GM18498 (cell line): ENCODE measurements around the gene PPP6R3.
A peak's percentile ranks its signal among the peaks of the same experiment; 100 is the strongest.

Experiments
- ATAC-seq: cut with Tn5 transposase; IDR thresholded peaks from one replicate; pipeline ENCODE4 v1.9.1; 2021; ENCODE audit warnings: mild to moderate bottlenecking, moderate library complexity; ENCODE audit not compliant: unreplicated experiment

Gene PPP6R3

GRCh38 chr11:68549789-68550484 is 89.4 kb downstream of the PPP6R3 start:
- no peak for ATAC-seq

DNA sequence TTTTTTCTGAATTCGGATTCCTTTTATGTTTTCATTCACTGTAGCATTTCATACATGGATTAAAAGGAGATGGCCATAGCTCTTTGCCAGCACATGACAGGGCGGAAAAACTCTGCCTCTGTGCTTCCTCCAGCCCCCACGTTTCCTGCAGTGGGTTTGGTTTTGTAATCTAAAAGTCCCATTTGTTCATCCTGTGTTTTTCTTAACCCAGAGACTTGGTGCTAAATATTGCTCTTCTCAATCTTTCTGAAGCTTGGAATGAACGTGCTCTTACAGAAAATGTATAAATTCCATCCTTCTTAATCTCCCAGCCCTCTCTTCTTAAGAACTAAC is 89.9 kb downstream of the PPP6R3 start:
- no peak for ATAC-seq

GRCh38 chr11:68551223-68551622 is 90.7 kb downstream of the PPP6R3 start:
- ATAC-seq = no peak

- ATAC-seq = no peak
Observed at GRCh38 chr11:68551777-68552176, 91.2 kb downstream of the PPP6R3 start.

- ATAC-seq = no peak
Observed at GRCh38 chr11:68552542-68552941, 92.0 kb downstream of the PPP6R3 start.

DNA sequence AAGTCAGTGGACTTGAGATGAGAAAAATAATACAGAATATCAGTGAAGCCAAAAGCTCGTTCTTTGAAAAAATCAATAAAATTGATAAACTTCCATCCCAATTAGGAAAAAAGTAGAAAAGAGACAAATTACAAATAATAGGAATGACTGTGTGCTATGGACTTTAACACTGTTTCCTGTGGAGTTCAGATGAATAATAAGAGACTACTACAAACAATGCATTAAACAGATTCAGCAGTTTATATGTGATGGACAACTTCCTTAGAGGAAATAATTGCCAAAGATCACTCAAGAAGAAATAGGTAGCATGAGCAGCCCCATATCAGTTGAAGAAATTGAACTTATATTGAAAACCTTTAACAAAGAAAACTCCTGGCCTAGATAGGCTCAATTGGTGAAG is 99.7 kb downstream of the PPP6R3 start:
- no peak for ATAC-seq

DNA sequence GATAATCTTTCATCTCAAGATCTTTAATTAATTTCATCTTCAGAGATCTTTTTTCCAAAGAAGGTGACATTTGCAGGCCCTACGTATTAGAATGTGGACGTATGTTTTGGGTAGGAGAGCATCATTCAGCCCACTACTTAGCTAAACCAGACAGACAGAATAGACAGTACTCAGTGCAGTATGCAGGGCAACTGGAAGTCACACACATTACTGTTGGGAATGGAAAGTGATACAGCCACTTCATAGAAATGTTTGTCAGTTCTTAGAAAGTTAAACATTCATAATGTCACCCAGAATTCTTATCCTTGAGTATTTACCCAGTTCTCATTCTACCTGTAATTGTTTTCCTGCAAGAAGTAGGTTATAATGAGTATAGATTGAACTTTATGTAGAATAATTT is 102.9 kb downstream of the PPP6R3 start:
- ATAC-seq = no peak

DNA sequence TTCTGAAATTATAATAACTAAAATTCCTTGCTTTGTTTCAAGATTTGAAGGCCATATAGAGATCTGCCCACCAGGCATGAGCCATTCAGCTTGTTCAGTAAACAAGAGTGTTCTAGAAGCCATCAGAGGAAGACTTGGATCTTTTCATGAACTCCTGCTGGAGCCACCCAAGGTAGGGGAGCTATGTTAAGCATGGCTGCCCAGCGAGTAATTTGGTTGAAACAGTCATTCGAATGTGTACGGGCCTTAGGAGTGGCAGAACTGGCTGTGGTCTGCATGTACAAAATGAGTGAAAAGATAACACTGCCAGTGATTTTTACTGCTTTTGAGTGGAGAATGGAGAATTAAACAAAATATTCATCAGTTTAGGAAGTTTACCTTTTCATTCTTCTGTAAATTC is 103.7 kb downstream of the PPP6R3 start:
- ATAC-seq = no peak

- ATAC-seq = no peak
Observed at GRCh38 chr11:68565768-68566167, 105.2 kb downstream of the PPP6R3 start.

DNA sequence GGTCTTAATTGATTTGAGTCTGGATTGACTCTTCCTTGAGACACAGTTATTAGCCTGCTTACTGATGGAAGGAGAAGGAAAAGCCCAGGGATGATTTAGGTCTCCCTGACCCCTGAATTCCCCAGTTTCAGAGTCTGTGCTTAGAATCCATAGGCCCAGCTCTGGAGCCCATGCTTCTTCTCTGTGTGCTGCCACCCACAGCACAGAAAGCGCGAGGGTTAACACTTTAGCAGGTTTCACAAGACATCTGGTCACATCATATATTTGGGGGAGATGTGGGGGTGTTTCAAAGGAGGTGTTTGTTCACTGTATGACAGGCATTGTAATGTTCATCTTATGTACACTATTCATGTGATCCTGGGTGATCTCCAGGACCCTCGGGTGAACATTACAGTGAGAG is 107.0 kb downstream of the PPP6R3 start:
- ATAC-seq = no peak

DNA sequence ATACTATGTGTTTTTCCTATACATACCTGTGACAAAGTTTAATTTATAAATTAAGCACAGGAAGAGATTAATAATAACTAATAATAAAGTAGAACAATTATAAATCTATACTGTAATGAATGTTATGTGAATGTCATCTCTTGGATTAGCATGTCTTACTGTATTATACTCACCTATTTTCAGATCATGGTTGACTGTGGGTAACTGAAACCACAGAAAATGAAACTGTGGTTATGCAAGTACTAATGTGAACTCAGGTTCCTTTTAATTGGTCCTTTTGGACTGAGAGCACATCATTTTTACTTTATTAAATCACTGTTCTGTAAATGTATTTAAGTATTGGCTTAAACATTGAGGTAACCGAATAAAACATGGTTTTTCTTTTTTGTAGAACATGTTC is 108.8 kb downstream of the PPP6R3 start:
- ATAC-seq = peak; percentile 72

DNA sequence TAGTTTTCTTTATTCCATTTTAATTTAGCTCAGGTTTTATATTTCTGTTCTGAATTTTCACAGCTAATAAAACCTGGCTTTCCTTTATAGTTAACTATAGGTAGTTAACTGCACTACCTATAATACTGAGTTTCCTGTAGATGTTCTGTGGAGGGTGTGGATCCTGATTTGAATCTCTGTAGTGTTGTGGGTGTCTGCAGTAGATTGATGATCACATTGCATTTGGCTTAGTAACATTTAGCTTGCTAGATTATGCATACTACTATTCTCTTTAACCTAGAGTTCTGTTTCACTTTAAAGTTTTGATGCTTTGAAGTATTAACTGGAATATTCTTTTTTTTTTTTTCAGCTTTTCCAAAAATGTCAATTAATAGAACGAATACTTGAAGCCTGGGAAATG is 110.1 kb downstream of the PPP6R3 start:
- no peak for ATAC-seq

- no peak for ATAC-seq
Observed at GRCh38 chr11:68574308-68574707, 113.8 kb downstream of the PPP6R3 start.

GRCh38 chr11:68575025-68575665 is 114.6 kb downstream of the PPP6R3 start:
- ATAC-seq = no peak

DNA sequence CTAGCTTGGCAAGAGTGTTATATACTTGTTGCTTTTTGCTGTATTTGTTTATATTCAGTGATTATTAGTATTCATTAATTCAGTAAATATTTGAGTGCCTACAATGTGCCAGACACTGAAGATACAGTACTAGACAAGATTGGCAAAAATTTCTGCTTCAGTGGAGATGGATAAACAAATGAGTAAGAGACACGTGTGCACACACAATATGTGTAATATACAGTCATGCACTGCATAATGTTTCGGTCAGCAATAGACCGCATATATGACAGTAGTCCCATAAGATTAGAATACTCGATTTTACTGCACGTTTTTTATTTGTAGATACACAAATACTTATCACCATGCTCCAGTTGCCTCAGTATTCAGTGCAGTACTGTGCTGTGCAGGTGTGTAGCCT is 118.9 kb downstream of the PPP6R3 start:
- ATAC-seq = no peak

DNA sequence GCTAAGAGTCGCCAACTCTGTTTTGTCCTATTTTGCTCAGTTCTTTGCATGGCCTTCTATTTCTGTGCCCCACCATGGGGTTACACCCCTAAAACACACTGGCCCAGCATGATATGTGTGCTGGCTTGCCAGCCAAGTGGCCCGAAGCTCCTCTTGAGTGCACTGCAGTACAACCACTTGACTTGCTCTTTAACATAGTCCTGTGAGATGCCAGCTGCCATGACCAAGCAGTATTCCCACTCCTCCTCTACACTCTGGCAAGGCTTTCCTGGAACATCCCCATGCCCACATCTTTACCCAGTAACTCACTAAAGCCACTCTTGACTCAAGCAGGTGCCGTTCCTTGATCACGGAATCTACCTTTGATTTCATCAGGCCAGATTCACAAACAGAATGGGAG is 120.9 kb downstream of the PPP6R3 start:
- ATAC-seq = no peak

DNA sequence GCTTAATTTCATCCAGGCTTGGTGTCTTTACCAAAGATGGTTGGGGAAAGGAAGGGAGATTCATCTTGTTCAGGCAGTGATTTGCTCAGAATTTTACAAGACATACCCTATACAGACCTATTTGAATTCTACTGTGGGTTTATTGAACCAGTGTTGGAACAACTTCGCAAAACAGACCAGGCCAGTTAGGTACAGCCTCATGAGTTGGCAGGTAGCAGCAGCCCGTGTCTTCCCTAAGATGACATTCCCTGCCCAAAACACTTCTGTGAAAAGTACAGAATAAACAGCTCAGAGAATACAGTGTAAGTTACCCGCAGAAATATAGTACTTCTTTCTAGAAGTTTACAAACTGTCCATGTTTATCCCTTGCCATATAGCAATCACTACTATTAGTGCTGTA is 121.3 kb downstream of the PPP6R3 start:
- no peak for ATAC-seq

GRCh38 chr11:68582416-68583040 is 122.0 kb downstream of the PPP6R3 start:
- no peak for ATAC-seq

DNA sequence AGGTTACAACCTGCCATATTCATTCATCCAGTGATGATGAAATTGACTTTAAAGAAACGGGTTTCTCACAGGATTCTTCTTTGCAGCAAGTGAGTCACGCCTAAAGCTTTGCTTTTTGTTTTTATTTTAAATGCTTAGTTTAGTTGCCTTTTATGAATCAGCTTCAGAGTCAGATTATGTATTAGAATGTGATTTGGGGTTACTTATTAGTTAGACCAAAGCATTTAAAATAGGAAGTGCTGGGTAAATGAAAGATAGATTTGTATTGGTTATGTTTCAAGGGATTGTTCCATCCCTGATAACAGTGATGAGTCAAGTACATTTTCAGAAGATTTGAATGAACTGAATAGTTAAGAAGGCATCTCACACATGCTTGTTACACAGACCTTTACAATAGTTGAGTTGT is 122.5 kb downstream of the PPP6R3 start:
- ATAC-seq = no peak

GRCh38 chr11:68584097-68584496 is 123.5 kb downstream of the PPP6R3 start:
- ATAC-seq = no peak

- no peak for ATAC-seq
Observed at GRCh38 chr11:68584991-68585524, 124.5 kb downstream of the PPP6R3 start.

- no peak for ATAC-seq
Observed at GRCh38 chr11:68589547-68590216, 129.1 kb downstream of the PPP6R3 start.
